RWPE2 (cell line): ENCODE measurements around the gene PKIG.
A peak's percentile ranks its signal among the peaks of the same experiment; 100 is the strongest.

ENCODE experiments used
- ATAC-seq: fragments of 200-7000 bp; cut with Tn5 transposase; 3 replicates; pipeline ENCODE4 v1.9.1; 2021; ENCODE audit warnings: low read depth
- DNase-seq: peaks from one replicate; pipeline ENCODE4 v3.0.0-alpha.2; 2020; ENCODE audit warnings: low spot score
- H3K27ac ChIP-seq: fragments of 450-650 bp; 2 replicates; pipeline ENCODE4 v1.5.1; 2017; ENCODE audit warnings: mild to moderate bottlenecking; ENCODE audit not compliant: poor library complexity, severe bottlenecking
- H3K27me3 ChIP-seq: fragments of 250-450 bp; sonication (Bioruptor Pico); 2 replicates; pipeline ENCODE4 v1.5.1; 2021; ENCODE audit warnings: mild to moderate bottlenecking, moderate library complexity; ENCODE audit not compliant: insufficient read depth, poor library complexity, severe bottlenecking
- H3K36me3 ChIP-seq: fragments of 250-450 bp; sonication (Bioruptor Pico); 2 replicates; pipeline ENCODE4 v1.5.1; 2020; ENCODE audit warnings: low read depth, mild to moderate bottlenecking, moderate library complexity
- H3K4me1 ChIP-seq: fragments of 250-450 bp; sonication (Bioruptor Pico); 2 replicates; pipeline ENCODE4 v1.5.1; 2021; ENCODE audit warnings: mild to moderate bottlenecking, moderate library complexity; ENCODE audit not compliant: insufficient read depth, poor library complexity, severe bottlenecking
- H3K4me3 ChIP-seq: fragments of 250-450 bp; sonication (Bioruptor Pico); 2 replicates; pipeline ENCODE4 v1.5.1; 2021; ENCODE audit warnings: mild to moderate bottlenecking, moderate library complexity; ENCODE audit not compliant: severe bottlenecking
- H3K9me3 ChIP-seq: fragments of 250-450 bp; sonication (Bioruptor Pico); 2 replicates; pipeline ENCODE4 v1.5.1; 2021; ENCODE audit warnings: mild to moderate bottlenecking, moderate library complexity; ENCODE audit not compliant: severe bottlenecking
- TF ChIP-seq, protein P1 (sequence below): fragments of 450-650 bp; IDR thresholded peaks from one replicate; pipeline ENCODE4 v1.5.1; 2017; ENCODE audit warnings: mild to moderate bottlenecking, moderate library complexity; ENCODE audit not compliant: poor library complexity, severe bottlenecking

PKIG gene

DNA sequence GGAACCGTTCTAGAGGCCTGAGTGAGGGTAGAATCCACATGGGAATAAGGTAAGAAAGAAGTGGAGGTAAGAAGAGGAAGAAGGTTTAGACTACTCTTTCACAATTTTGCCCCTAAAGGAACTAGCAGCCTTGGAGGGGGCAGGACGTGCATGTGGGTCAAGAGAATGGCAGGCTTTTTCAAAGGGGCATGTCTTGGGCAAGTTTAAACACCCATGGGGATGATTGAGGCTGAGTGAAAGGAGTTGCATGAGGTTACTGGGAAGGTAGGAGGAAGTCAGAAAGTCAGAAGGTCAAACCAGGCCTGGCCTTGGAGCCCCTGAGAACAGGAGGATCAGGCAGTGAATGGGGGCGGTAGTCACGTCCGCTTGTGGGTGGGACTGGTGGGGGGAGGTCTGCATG is 58.9 kb downstream of the PKIG start:
- Histone ChIP-seq H3K27me3 (no peaks in the 10 kb centered on the region), H3K9me3 (no peaks in the 10 kb centered on the region), H3K4me1 (peaks cover 32% of the 10 kb centered on the region), H3K36me3 (no peaks in the 10 kb centered on the region), H3K27ac (peak overlapping the region; percentile 92), H3K4me3 (no peak overlapping the region)
- TF ChIP-seq, protein P1, sequence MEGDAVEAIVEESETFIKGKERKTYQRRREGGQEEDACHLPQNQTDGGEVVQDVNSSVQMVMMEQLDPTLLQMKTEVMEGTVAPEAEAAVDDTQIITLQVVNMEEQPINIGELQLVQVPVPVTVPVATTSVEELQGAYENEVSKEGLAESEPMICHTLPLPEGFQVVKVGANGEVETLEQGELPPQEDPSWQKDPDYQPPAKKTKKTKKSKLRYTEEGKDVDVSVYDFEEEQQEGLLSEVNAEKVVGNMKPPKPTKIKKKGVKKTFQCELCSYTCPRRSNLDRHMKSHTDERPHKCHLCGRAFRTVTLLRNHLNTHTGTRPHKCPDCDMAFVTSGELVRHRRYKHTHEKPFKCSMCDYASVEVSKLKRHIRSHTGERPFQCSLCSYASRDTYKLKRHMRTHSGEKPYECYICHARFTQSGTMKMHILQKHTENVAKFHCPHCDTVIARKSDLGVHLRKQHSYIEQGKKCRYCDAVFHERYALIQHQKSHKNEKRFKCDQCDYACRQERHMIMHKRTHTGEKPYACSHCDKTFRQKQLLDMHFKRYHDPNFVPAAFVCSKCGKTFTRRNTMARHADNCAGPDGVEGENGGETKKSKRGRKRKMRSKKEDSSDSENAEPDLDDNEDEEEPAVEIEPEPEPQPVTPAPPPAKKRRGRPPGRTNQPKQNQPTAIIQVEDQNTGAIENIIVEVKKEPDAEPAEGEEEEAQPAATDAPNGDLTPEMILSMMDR, result no peak
- ATAC-seq, result no peak
- no peak for DNase-seq

- DNase-seq (peak; percentile 94), ATAC-seq (peak; percentile 64)
- no peaks in the 10 kb centered on the region for H3K27me3 ChIP-seq
Observed at GRCh38 chr20:44642203-44643153, 60.1 kb downstream of the PKIG start.

GRCh38 chr20:44643154-44643519 is 60.8 kb downstream of the PKIG start:
- TF ChIP-seq, protein P1, result peak; percentile 29
- DNase-seq (no peak), ATAC-seq (no peak)
- Histone ChIP-seq H3K4me3 (no peak overlapping the region), H3K9me3 (no peaks in the 10 kb centered on the region), H3K36me3 (no peaks in the 10 kb centered on the region), H3K27ac (peak overlapping the region; percentile 92), H3K27me3 (no peaks in the 10 kb centered on the region), H3K4me1 (peaks cover 38% of the 10 kb centered on the region)

More at GRCh38 chr20:44642203-44643153, 60.1 kb downstream of the PKIG start:
- H3K4me3 ChIP-seq, result no peak overlapping the region
- TF ChIP-seq, protein P1, result peak; percentile 49
- no peaks in the 10 kb centered on the region for H3K9me3 ChIP-seq
- peaks cover 38% of the 10 kb centered on the region for H3K4me1 ChIP-seq
- H3K27ac ChIP-seq, result peak overlapping the region; percentile 92
- H3K36me3 ChIP-seq, result no peaks in the 10 kb centered on the region

DNA sequence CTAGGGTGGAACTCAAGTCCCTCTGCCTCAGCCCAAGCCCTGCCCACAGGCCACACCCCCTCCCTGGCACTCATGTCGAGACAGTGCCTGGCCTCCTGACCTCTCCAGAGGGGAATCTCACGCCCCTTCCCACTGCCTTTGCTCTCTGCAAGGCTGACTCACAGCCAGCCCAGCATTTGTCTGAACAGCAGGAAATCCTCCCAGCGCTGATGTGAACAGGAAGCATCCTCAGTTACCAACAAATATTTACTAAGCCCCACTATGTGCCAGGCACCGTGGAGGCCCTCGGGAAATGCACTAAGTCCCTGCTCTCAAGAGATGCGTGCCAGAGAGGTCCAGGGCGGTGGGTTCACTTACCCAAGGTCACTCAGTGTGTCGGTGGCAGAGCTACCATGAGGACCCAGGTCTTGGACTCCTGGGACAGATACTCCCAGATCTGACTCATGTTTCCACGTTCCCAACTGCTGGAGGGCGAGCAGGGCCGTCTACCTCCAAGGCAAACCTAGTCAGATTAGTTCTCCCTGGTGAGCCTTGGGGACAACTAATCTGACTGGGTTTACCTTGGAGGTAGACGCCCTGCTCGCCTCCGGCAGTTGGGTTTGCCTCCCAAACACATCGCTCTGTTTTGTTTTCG is 61.3 kb downstream of the PKIG start:
- DNase-seq (peak; percentile 99), ATAC-seq (peak; percentile 83)
- Histone ChIP-seq H3K4me3 (no peak overlapping the region), H3K9me3 (no peaks in the 10 kb centered on the region), H3K36me3 (no peaks in the 10 kb centered on the region), H3K27me3 (no peaks in the 10 kb centered on the region), H3K27ac (peak overlapping the region; percentile 92), H3K4me1 (peaks cover 38% of the 10 kb centered on the region)
- TF ChIP-seq, protein P1, result no peak

DNA sequence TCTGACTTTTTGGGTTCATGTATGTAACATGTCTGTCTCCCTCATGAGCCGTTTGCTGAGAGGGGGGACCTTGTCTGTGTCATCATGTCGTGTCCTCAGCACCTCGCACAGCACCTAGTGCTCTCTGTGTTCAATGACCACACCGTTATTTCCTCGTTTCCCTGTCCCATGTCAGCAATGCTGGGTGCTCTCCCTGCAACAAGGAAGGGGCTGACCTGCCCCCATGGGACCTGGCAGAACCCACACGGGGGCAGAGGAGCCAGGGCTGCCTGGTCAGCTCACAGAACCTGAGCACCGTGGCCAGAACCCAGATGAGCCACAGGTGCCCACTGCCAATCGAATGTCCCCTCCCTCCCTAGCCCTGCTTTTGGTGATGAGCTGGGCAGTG is 61.8 kb downstream of the PKIG start:
- TF ChIP-seq, protein P1, result no peak
- no peak overlapping the region for H3K4me3 ChIP-seq
- peak; percentile 77 for DNase-seq
- peak overlapping the region; percentile 92 for H3K27ac ChIP-seq
- no peaks in the 10 kb centered on the region for H3K9me3 ChIP-seq
- no peaks in the 10 kb centered on the region for H3K36me3 ChIP-seq
- no peaks in the 10 kb centered on the region for H3K27me3 ChIP-seq
- H3K4me1 ChIP-seq, result peaks cover 38% of the 10 kb centered on the region
- no peak for ATAC-seq
